T-cell (primary cell): ENCODE data around the gene NUP98. TPM values are rescaled to one million over a fixed set of nuclear protein-coding genes. Genes with fewer than 3 reads are reported as not detected.

Experiments
- ATAC-seq, 4 experiments: fragments of 200-7000 bp in 3 of 4; fragments of 150-1000 bp in 1 of 4; cut with Tn5 transposase; replicated peaks in 1 of 4; 1 replicate in 3 of 4; 2 replicates in 1 of 4; pipeline ENCODE4 v1.10.0; 2021; ENCODE audit warnings: moderate library complexity in 3 of 4, mild to moderate bottlenecking in 2 of 4, moderate number of reproducible peaks in 1 of 4
- CTCF ChIA-PET, 2 donors: fragments of 300-600 bp; sonication (Branson Sonifier 250); formaldehyde crosslinking; loops; one replicate each; lab custom pipeline; 2022; ENCODE audit warnings: antibody characterized with exemption in 2 of 2; lab: Charles Lee
- POLR2A ChIA-PET, 2 donors: fragments of 300-600 bp; sonication (Branson Sonifier 250); formaldehyde crosslinking; loops; one replicate each; lab custom pipeline; 2022; ENCODE audit warnings: antibody characterized with exemption in 2 of 2; lab: Charles Lee
- DNase-seq, 35 experiments: peaks; one replicate each; pipeline versions ENCODE4 v3.0.0 to v3.0.0-alpha.2; 2013 to 2023
- H3K27ac ChIP-seq: one replicate; pipeline ENCODE4 v1.5.1; 2013; ENCODE audit warnings: low read length
- H3K27me3 ChIP-seq, 2 experiments: replicated peaks in 1 of 2; 1 replicate in 1 of 2; 2 replicates in 1 of 2; pipeline versions ENCODE4 v1.6.1 to v1.7.0; 2013; ENCODE audit warnings: low read length in 1 of 2, mixed read lengths in 1 of 2; ENCODE audit not compliant: control insufficient read depth in 2 of 2, insufficient read depth in 2 of 2; ENCODE audit errors: extremely low read depth in 1 of 2
- H3K36me3 ChIP-seq, 2 donors: 1 replicate in 1 of 2; 2 replicates in 1 of 2; pipeline versions ENCODE4 v1.6.1 to v1.7.0; 2013; ENCODE audit warnings: low read length in 1 of 2; ENCODE audit not compliant: control insufficient read depth in 2 of 2, insufficient read depth in 1 of 2; ENCODE audit errors: extremely low read depth in 1 of 2
- H3K4me1 ChIP-seq, 2 experiments: 1 replicate in 1 of 2; 2 replicates in 1 of 2; pipeline versions ENCODE4 v1.6.1 to v1.7.0; 2013; ENCODE audit warnings: low read length in 2 of 2, mixed read lengths in 1 of 2; ENCODE audit not compliant: insufficient read depth in 2 of 2, control insufficient read depth in 1 of 2; ENCODE audit errors: extremely low read depth in 1 of 2
- H3K4me3 ChIP-seq, 2 donors: 1 replicate in 1 of 2; 2 replicates in 1 of 2; pipeline versions ENCODE4 v1.5.1 to v1.7.0; 2013; ENCODE audit warnings: mild to moderate bottlenecking in 2 of 2, low read length in 1 of 2, moderate library complexity in 1 of 2; ENCODE audit not compliant: control insufficient read depth in 1 of 2; ENCODE audit errors: extremely low read depth in 1 of 2
- H3K9me3 ChIP-seq: 2 replicates; pipeline ENCODE4 v1.7.0; 2013
- H3K27ac Mint-ChIP-seq, 2 donors: one replicate each; pipeline ENCODE4 v1.8.0; 2020 to 2021; ENCODE audit warnings: mild to moderate bottlenecking in 2 of 2, mixed read lengths in 2 of 2
- H3K27me3 Mint-ChIP-seq, 2 donors: one replicate each; pipeline ENCODE4 v1.8.0; 2021 to 2022; ENCODE audit warnings: mixed read lengths in 2 of 2
- H3K36me3 Mint-ChIP-seq: one replicate; pipeline ENCODE4 v1.8.0; 2021; ENCODE audit warnings: mixed read lengths
- H3K4me1 Mint-ChIP-seq, 3 donors: one replicate each; pipeline ENCODE4 v1.8.0; 2020 to 2022; ENCODE audit warnings: mixed read lengths in 3 of 3, mild to moderate bottlenecking in 1 of 3
- H3K4me3 Mint-ChIP-seq, 3 donors: one replicate each; pipeline ENCODE4 v1.8.0; 2020 to 2022; ENCODE audit warnings: mild to moderate bottlenecking in 3 of 3, mixed read lengths in 3 of 3, moderate library complexity in 3 of 3
- H3K9me3 Mint-ChIP-seq, 3 donors: one replicate each; pipeline ENCODE4 v1.8.0; 2020 to 2022; ENCODE audit warnings: mixed read lengths in 3 of 3
- WGBS: methylation state at CpG from one replicate; pipeline ENCODE4 v1.1.5; 2013; ENCODE audit warnings: missing lambda C conversion rate; ENCODE audit not compliant: insufficient coverage; 5-methylcytosine and 5-hydroxymethylcytosine counted together
- total RNA-seq, 35 experiments: library from RNA in 6 of 35; stranded (reverse) in 6 of 35; fragments of 120-200 nt in 1 of 35; gene quantifications; one replicate each; pipeline versions ENCODE4 v1.2.1 to v1.2.4 and lab custom pipeline; 2013 to 2026

NUP98 gene
- total RNA-seq, 5 donors from 2014 or later (not counting 1 experiment from before 2014, with no cell fraction given) = 89.1 to 105 (median 102) TPM

- H3K4me3 ChIP-seq = no peak overlapping the region
- Mint-ChIP-seq H3K27ac (peak overlapping the region; percentile 90 to 94), H3K36me3 (peaks cover 48% of the 10 kb centered on the region), H3K27me3 (no peaks in the 10 kb centered on the region), H3K4me3 (peak overlapping the region in 1 of 3 donors; percentile 89), H3K4me1 (peaks cover 73 to 87% (median 73%) of the 10 kb centered on the region in 3 donors), H3K9me3 (no peaks in the 10 kb centered on the region)
- H3K36me3 ChIP-seq = peaks cover 19 to 67% of the 10 kb centered on the region in 2 donors
- ChIA-PET CTCF (interaction anchor here (0.5 to 1.3 kb wide), 5 partner anchors 8 to 249 kb away, joined by 3 to 4 read pairs (median 3); no protein-coding TSS in a partner anchor), POLR2A (interaction anchor here in 1 of 2 donors (0.6 kb wide), 2 partner anchors 181 to 241 kb away, joined by 3 read pairs; no protein-coding TSS in a partner anchor)
- H3K27ac ChIP-seq = peak overlapping the region; percentile 47
- ATAC-seq = peak in 1 of 4 experiments; percentile 31
- peaks cover 36 to 65% of the 10 kb centered on the region in 2 experiments for H3K4me1 ChIP-seq
- no peaks in the 10 kb centered on the region for H3K27me3 ChIP-seq
- no peaks in the 10 kb centered on the region for H3K9me3 ChIP-seq
- DNase-seq = no peak
- WGBS = 68% methylated on average over 10 of the region's 13 CpGs
Measured at GRCh38 chr11:3831378-3832239, 34.3 kb upstream of the NUP98 start.

- ChIA-PET POLR2A (interaction anchor here in 1 of 2 donors (0.6 kb wide), 1 partner anchor 182 kb away, joined by 3 read pairs; no protein-coding TSS in a partner anchor), CTCF (interaction anchor here (0.9 to 1.3 kb wide), 3 partner anchors 11 to 18 kb away, joined by 3 read pairs; no protein-coding TSS in a partner anchor)
- H3K36me3 ChIP-seq = peaks cover 19 to 75% of the 10 kb centered on the region in 2 donors
- H3K27ac ChIP-seq = peak overlapping the region; percentile 47
- H3K4me3 ChIP-seq = no peak overlapping the region
- WGBS = 33% methylated on average over 1 of the region's 1 CpG
- Mint-ChIP-seq H3K4me1 (peaks cover 70 to 87% (median 73%) of the 10 kb centered on the region in 3 donors), H3K9me3 (no peaks in the 10 kb centered on the region), H3K4me3 (peak overlapping the region in 1 of 3 donors; percentile 89), H3K36me3 (peaks cover 50% of the 10 kb centered on the region), H3K27ac (peak overlapping the region; percentile 90 to 94), H3K27me3 (no peaks in the 10 kb centered on the region)
- no peaks in the 10 kb centered on the region for H3K27me3 ChIP-seq
- H3K9me3 ChIP-seq = no peaks in the 10 kb centered on the region
- ATAC-seq = no peak
- no peak for DNase-seq
- H3K4me1 ChIP-seq = peaks cover 31 to 56% of the 10 kb centered on the region in 2 experiments
Measured at GRCh38 chr11:3830730-3831129, 33.4 kb upstream of the NUP98 start.

GRCh38 chr11:3830088-3830487, 32.7 kb upstream of the NUP98 start:
- H3K36me3 Mint-ChIP-seq = peaks cover 45% of the 10 kb centered on the region
- H3K27ac Mint-ChIP-seq = peak overlapping the region; percentile 55 to 90
- H3K4me1 Mint-ChIP-seq = peaks cover 68 to 85% (median 72%) of the 10 kb centered on the region in 3 donors
- no peak overlapping the region for H3K4me3 Mint-ChIP-seq
- ChIA-PET CTCF (interaction anchor here (0.9 to 2.6 kb wide), 3 partner anchors 12 to 25 kb away, joined by 3 to 6 read pairs (median 3); partner anchors contain the start of gene STIM1 (in 1 of the 2)), POLR2A (no interaction called here)
- no peaks in the 10 kb centered on the region for H3K9me3 Mint-ChIP-seq
- 100% methylated on average over 1 of the region's 3 CpGs for WGBS
- H3K4me1 ChIP-seq = peaks cover 25 to 56% of the 10 kb centered on the region in 2 experiments
- H3K27me3 ChIP-seq = no peaks in the 10 kb centered on the region
- DNase-seq (no peak), ATAC-seq (no peak)
- no peak overlapping the region for H3K27ac ChIP-seq
- H3K36me3 ChIP-seq = peaks cover 19 to 75% of the 10 kb centered on the region in 2 donors
- H3K9me3 ChIP-seq = no peaks in the 10 kb centered on the region
- no peak overlapping the region for H3K4me3 ChIP-seq
- no peaks in the 10 kb centered on the region for H3K27me3 Mint-ChIP-seq

- POLR2A ChIA-PET = no interaction called here
- Histone ChIP-seq H3K27me3 (no peaks in the 10 kb centered on the region), H3K27ac (no peak overlapping the region), H3K4me3 (no peak overlapping the region), H3K36me3 (peaks cover 22 to 62% of the 10 kb centered on the region in 2 donors), H3K4me1 (peaks cover 8 to 43% of the 10 kb centered on the region in 2 experiments), H3K9me3 (no peaks in the 10 kb centered on the region)
- CTCF ChIA-PET = interaction anchor here (0.6 to 2.6 kb wide), 4 partner anchors 13 to 243 kb away, joined by 3 to 7 read pairs (median 4); partner anchors contain the start of genes RHOG (in 1 of the 2) and STIM1 (in 1 of the 2)
- Mint-ChIP-seq H3K9me3 (no peaks in the 10 kb centered on the region), H3K4me1 (peaks cover 61 to 76% (median 61%) of the 10 kb centered on the region in 3 donors), H3K36me3 (peaks cover 32% of the 10 kb centered on the region), H3K27me3 (no peaks in the 10 kb centered on the region), H3K4me3 (no peak overlapping the region), H3K27ac (peak overlapping the region; percentile 44 to 67)
- ATAC-seq = no peak
- DNase-seq = no peak
- WGBS = 91% methylated on average over 28 of the region's 35 CpGs
Measured at GRCh38 chr11:3827434-3828186, 30.3 kb upstream of the NUP98 start.

GRCh38 chr11:3826721-3827120, 29.4 kb upstream of the NUP98 start:
- no peaks in the 10 kb centered on the region for H3K9me3 ChIP-seq
- peaks cover 22 to 59% of the 10 kb centered on the region in 2 donors for H3K36me3 ChIP-seq
- WGBS = 93% methylated on average over 3 of the region's 3 CpGs
- no peaks in the 10 kb centered on the region for H3K27me3 ChIP-seq
- CTCF ChIA-PET = interaction anchor here in 1 of 2 donors (0.7 to 2.4 kb wide), 4 partner anchors 12 to 28 kb away, joined by 3 to 13 read pairs (median 4); partner anchors contain the start of genes RHOG and STIM1
- no peaks in the 10 kb centered on the region for H3K9me3 Mint-ChIP-seq
- peak overlapping the region; percentile 44 to 63 for H3K27ac Mint-ChIP-seq
- H3K27ac ChIP-seq = no peak overlapping the region
- no peak overlapping the region for H3K4me3 ChIP-seq
- POLR2A ChIA-PET = interaction anchor here in 1 of 2 donors (0.5 kb wide), 1 partner anchor 246 kb away, joined by 3 read pairs; no protein-coding TSS in a partner anchor
- no peaks in the 10 kb centered on the region for H3K27me3 Mint-ChIP-seq
- peaks cover 2 to 34% of the 10 kb centered on the region in 2 experiments for H3K4me1 ChIP-seq
- H3K4me3 Mint-ChIP-seq = no peak overlapping the region
- ATAC-seq (no peak), DNase-seq (no peak)
- peaks cover 52 to 67% (median 52%) of the 10 kb centered on the region in 3 donors for H3K4me1 Mint-ChIP-seq
- H3K36me3 Mint-ChIP-seq = peaks cover 30% of the 10 kb centered on the region
